ENCODE results near the gene PTGFR.

DNA sequence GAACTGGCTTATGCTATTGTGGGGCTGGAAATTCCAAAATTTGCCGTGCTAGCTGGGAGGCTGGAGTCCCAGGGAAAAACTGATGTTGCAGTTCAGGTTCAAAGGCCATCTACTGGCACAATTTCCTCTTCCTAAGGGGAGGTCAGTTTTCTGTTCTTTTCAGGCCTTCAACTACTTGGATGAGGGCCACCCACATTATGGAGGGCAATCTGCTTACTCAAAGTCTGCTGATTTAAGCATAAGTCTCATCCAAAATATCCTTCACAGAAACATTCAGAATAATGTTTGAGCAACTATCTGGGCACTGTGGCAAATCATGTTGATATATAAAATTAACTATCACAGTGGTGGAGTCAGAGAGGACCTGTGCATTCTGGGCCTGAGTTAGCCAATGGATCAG is 21.2 kb upstream of the PTGFR start:
- TF ChIP-seq, protein P1, sequence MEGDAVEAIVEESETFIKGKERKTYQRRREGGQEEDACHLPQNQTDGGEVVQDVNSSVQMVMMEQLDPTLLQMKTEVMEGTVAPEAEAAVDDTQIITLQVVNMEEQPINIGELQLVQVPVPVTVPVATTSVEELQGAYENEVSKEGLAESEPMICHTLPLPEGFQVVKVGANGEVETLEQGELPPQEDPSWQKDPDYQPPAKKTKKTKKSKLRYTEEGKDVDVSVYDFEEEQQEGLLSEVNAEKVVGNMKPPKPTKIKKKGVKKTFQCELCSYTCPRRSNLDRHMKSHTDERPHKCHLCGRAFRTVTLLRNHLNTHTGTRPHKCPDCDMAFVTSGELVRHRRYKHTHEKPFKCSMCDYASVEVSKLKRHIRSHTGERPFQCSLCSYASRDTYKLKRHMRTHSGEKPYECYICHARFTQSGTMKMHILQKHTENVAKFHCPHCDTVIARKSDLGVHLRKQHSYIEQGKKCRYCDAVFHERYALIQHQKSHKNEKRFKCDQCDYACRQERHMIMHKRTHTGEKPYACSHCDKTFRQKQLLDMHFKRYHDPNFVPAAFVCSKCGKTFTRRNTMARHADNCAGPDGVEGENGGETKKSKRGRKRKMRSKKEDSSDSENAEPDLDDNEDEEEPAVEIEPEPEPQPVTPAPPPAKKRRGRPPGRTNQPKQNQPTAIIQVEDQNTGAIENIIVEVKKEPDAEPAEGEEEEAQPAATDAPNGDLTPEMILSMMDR (IDR thresholded peaks at IDR 0.05), result no peak
- TF ChIP-seq POLR2A (IDR thresholded peaks at IDR 0.05), result no peak

All from heart left ventricle (tissue), 13 donors.